Measurements from ENCODE around the gene CKAP2L. TPM values are rescaled to one million over a fixed set of nuclear protein-coding genes. Genes with fewer than 3 reads are reported as not detected.

CKAP2L gene
- total RNA-seq, 4 donors from 2014 or later = 1.2 to 11.3 (median 2.0) TPM

DNA sequence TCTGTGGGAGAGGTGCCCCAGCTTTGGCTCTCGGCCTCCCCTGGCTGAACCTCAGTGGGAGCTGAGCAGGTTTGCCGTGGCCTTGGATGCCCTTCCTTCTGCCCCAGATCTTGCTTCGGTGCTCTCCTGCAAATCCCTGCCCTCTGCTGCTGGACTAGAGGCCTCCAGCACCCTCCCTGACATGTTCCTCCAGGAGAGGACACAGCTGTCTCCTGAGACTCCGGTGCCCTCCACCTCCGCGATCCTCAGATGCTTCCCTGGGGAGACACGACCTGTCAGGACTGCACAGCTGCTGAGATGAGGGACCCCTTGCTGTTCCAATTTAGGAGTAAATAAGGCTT, 50.9 kb downstream of the CKAP2L start:
- 83 to 92% methylated on average over 7 of the region's 7 CpGs for WGBS, 2 donors
- TF ChIP-seq, protein P1, sequence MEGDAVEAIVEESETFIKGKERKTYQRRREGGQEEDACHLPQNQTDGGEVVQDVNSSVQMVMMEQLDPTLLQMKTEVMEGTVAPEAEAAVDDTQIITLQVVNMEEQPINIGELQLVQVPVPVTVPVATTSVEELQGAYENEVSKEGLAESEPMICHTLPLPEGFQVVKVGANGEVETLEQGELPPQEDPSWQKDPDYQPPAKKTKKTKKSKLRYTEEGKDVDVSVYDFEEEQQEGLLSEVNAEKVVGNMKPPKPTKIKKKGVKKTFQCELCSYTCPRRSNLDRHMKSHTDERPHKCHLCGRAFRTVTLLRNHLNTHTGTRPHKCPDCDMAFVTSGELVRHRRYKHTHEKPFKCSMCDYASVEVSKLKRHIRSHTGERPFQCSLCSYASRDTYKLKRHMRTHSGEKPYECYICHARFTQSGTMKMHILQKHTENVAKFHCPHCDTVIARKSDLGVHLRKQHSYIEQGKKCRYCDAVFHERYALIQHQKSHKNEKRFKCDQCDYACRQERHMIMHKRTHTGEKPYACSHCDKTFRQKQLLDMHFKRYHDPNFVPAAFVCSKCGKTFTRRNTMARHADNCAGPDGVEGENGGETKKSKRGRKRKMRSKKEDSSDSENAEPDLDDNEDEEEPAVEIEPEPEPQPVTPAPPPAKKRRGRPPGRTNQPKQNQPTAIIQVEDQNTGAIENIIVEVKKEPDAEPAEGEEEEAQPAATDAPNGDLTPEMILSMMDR (IDR thresholded peaks at IDR 0.05) = no peak
- no peak for TF ChIP-seq POLR2A (IDR thresholded peaks at IDR 0.05)
- peak in 1 of 2 donors; percentile 15 for DNase-seq (ENCODE audit: low spot score in 2 of 2)

GRCh38 chr2:112712903-112713584, 51.4 kb downstream of the CKAP2L start:
- 74% methylated on average over 17 of the region's 17 CpGs for WGBS, 2 donors
- H3K4me3 ChIP-seq (ENCODE audit: low read depth, poor library complexity, severe bottlenecking) = no peak overlapping the region
- peak in 1 of 2 donors; percentile 61 for DNase-seq (ENCODE audit: low spot score in 2 of 2)
- intact Hi-C loops (cut with DNase I; ENCODE audit: low total_unique reads) = no loop called here
- no peak for TF ChIP-seq POLR2A (IDR thresholded peaks at IDR 0.05)
- TF ChIP-seq, protein P1 (IDR thresholded peaks at IDR 0.05) = no peak

More for the DNA sequence above, 50.9 kb downstream of the CKAP2L start:
- H3K4me3 ChIP-seq (ENCODE audit: low read depth, poor library complexity, severe bottlenecking) = no peak overlapping the region
- intact Hi-C loops (cut with DNase I; ENCODE audit: low total_unique reads) = no loop called here

GRCh38 chr2:112712465-112712864, 51.9 kb downstream of the CKAP2L start:
- peak in 1 of 2 donors; percentile 64 for DNase-seq (ENCODE audit: low spot score in 2 of 2)
- no peak for TF ChIP-seq POLR2A (IDR thresholded peaks at IDR 0.05)
- TF ChIP-seq, protein P1 (IDR thresholded peaks at IDR 0.05) = no peak
- 73 to 80% methylated on average over 3 of the region's 3 CpGs for WGBS, 2 donors
- intact Hi-C loops (cut with DNase I; ENCODE audit: low total_unique reads) = no loop called here
- H3K4me3 ChIP-seq (ENCODE audit: low read depth, poor library complexity, severe bottlenecking) = no peak overlapping the region

DNA sequence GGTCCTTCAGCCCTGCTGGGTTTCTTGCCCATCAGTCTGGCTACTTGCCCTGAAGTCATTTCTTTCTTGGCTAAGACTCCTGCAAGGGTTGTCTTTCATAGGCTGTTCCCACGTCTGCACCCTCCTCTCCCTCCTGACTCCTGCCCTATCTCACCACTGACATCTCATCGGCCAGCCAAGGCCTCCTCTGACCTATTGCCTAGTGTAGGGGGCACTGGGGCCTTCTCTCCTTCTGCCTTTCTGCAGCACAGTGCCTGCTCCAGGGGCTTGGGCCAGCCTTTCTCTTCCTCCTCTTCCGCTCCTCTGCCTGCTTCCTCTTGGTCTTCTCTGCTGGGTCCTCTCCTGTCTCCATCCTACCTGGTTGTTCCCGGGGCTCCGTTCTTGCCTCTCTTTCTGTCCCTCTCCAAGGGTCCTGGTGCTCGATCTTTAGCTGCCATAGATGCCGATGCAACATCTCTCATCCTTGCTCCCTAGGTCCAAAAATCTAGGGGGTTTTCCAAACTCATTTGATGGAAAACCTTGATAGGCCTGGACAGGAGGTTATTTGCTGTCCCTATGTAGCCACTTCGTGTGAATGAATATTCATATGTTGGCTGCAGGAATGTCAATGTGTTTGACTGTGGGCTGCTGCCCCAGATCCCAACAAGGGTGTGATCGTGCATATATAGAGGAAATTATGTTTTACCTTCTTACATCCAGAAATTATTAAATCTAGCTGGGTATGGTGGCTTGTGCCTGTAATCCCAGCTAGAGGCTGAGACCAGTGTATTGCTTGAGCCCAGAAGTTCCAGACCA, 53.3 kb downstream of the CKAP2L start:
- 83 to 87% methylated on average over 9 of the region's 9 CpGs for WGBS, 2 donors
- H3K4me3 ChIP-seq (ENCODE audit: low read depth, poor library complexity, severe bottlenecking) = no peak overlapping the region
- intact Hi-C loops (cut with DNase I; ENCODE audit: low total_unique reads) = no loop called here
- peak in 1 of 2 donors; percentile 49 for DNase-seq (ENCODE audit: low spot score in 2 of 2)
- TF ChIP-seq, protein P1 (IDR thresholded peaks at IDR 0.05) = no peak
- TF ChIP-seq POLR2A (IDR thresholded peaks at IDR 0.05) = no peak

DNA sequence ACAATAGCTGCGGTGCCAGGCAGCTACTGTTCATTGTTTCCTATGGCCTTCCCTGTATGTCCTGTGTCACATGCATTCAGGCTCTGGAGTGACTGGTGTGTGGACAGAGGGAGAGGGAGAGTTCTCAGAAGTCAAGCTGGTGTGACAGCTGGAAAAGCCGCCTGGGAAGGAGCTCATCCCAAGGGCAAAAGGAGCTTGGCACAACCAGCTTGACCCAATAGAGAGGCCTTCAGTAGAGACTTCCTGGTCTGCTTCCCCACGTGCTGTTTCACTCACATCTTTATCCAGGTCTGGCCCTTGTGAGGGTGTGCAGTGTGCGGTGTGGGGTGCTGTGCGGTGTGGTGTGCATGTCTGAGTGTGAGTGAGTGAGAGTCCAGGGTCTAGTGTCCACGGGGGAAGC, 54.7 kb downstream of the CKAP2L start:
- 75 to 84% methylated on average over 6 of the region's 6 CpGs for WGBS, 2 donors
- peak in 1 of 2 donors; percentile 58 for DNase-seq (ENCODE audit: low spot score in 2 of 2)
- no peak for TF ChIP-seq POLR2A (IDR thresholded peaks at IDR 0.05)
- TF ChIP-seq, protein P1 (IDR thresholded peaks at IDR 0.05) = no peak
- intact Hi-C loops (cut with DNase I; ENCODE audit: low total_unique reads) = no loop called here
- H3K4me3 ChIP-seq (ENCODE audit: low read depth, poor library complexity, severe bottlenecking) = no peak overlapping the region
